Measurements from ENCODE around the gene FAAP20. TPM values are rescaled to one million over a fixed set of nuclear protein-coding genes. Genes with fewer than 3 reads are reported as not detected.

FAAP20 gene
- total and polyA plus RNA-seq, 2 donors (not counting 3 experiments of a cell fraction or from before 2014, with no cell fraction given): 31.5 to 62.6 TPM

DNA sequence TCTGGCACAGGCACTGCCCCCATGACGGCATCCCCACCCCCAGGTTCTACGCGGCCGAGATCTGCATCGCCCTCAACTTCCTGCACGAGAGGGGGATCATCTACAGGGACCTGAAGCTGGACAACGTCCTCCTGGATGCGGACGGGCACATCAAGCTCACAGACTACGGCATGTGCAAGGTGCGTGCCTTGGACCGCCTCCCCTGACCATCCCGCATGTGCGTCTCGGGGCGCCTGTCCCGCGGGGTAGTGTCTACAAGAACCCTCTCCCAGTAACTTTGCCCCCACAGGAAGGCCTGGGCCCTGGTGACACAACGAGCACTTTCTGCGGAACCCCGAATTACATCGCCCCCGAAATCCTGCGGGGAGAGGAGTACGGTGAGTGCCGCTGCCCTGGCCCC, 22.6 kb downstream of the FAAP20 start:
- Histone ChIP-seq H3K9me1 (replicated peaks; ENCODE audit: control insufficient read depth, extremely low read depth, insufficient read depth, low read length) (no peaks in the 10 kb centered on the region), H3K36me3 (ENCODE audit: control insufficient read depth in 2 of 2, extremely low read depth in 1 of 2, insufficient read depth in 2 of 2, low read length in 2 of 2) (no peaks in the 10 kb centered on the region), H3K4me3 (replicated peaks in 1 of 3; ENCODE audit: insufficient read depth in 1 of 3, low read depth in 1 of 3, low read length in 3 of 3) (no peak overlapping the region), H3K9me3 (replicated peaks; ENCODE audit: control insufficient read depth, insufficient read depth, low read length) (no peaks in the 10 kb centered on the region), H3K27me3 (ENCODE audit: control insufficient read depth in 2 of 2, insufficient read depth in 2 of 2, low read length in 2 of 2) (no peaks in the 10 kb centered on the region), H3K79me2 (ENCODE audit: control insufficient read depth, insufficient read depth, low read length) (no peaks in the 10 kb centered on the region), H2AFZ (ENCODE audit: low read depth, low read length) (no peak overlapping the region), H4K20me1 (replicated peaks; ENCODE audit: control insufficient read depth, extremely low read depth, insufficient read depth, low read length) (no peaks in the 10 kb centered on the region), H3K4me1 (ENCODE audit: control insufficient read depth, extremely low read depth, insufficient read depth, low read length) (no peaks in the 10 kb centered on the region), H3K9ac (replicated peaks; ENCODE audit: extremely low read depth, insufficient read depth, low read length) (no peak overlapping the region), H3K4me2 (ENCODE audit: insufficient read depth, low read length) (no peak overlapping the region), H3K27ac (ENCODE audit: insufficient read depth, low read depth, low read length) (no peak overlapping the region)
- intact Hi-C loops (cut with micrococcal nuclease): no loop called here
- TF ChIP-seq POLR2A (IDR thresholded peaks at IDR 0.05; ENCODE audit: low read depth, low read length) (no peak), JUN (IDR thresholded peaks at IDR 0.05; ENCODE audit: borderline replicate concordance, insufficient read depth, insufficient read length, low read depth) (no peak)
- ChIA-PET POLR2A (no interaction called here), CTCF (no interaction called here)
- FAIRE-seq (no peak), DNase-seq (ENCODE audit: low read depth, low spot score) (no peak)
- dilution Hi-C loops (cut with MboI; ENCODE audit: extremely low pct_ligation_motif_present, low sequenced_read_pairs): no loop called here
- BruUV-seq (replicated peaks): no TSS peak

GRCh38 chr1:2170211-2170610, 24.4 kb downstream of the FAAP20 start:
- intact Hi-C loops (cut with micrococcal nuclease): no loop called here
- Histone ChIP-seq H3K9ac (replicated peaks; ENCODE audit: extremely low read depth, insufficient read depth, low read length) (no peak overlapping the region), H2AFZ (ENCODE audit: low read depth, low read length) (no peak overlapping the region), H3K4me2 (ENCODE audit: insufficient read depth, low read length) (no peak overlapping the region), H3K79me2 (ENCODE audit: control insufficient read depth, insufficient read depth, low read length) (no peaks in the 10 kb centered on the region), H3K27ac (ENCODE audit: insufficient read depth, low read depth, low read length) (no peak overlapping the region), H3K9me3 (replicated peaks; ENCODE audit: control insufficient read depth, insufficient read depth, low read length) (no peaks in the 10 kb centered on the region), H3K4me1 (ENCODE audit: control insufficient read depth, extremely low read depth, insufficient read depth, low read length) (no peaks in the 10 kb centered on the region), H3K4me3 (replicated peaks in 1 of 3; ENCODE audit: insufficient read depth in 1 of 3, low read depth in 1 of 3, low read length in 3 of 3) (no peak overlapping the region), H4K20me1 (replicated peaks; ENCODE audit: control insufficient read depth, extremely low read depth, insufficient read depth, low read length) (no peaks in the 10 kb centered on the region), H3K36me3 (ENCODE audit: control insufficient read depth in 2 of 2, extremely low read depth in 1 of 2, insufficient read depth in 2 of 2, low read length in 2 of 2) (no peaks in the 10 kb centered on the region), H3K9me1 (replicated peaks; ENCODE audit: control insufficient read depth, extremely low read depth, insufficient read depth, low read length) (no peaks in the 10 kb centered on the region), H3K27me3 (ENCODE audit: control insufficient read depth in 2 of 2, insufficient read depth in 2 of 2, low read length in 2 of 2) (no peaks in the 10 kb centered on the region)
- no TSS peak for BruUV-seq (replicated peaks)
- dilution Hi-C loops (cut with MboI; ENCODE audit: extremely low pct_ligation_motif_present, low sequenced_read_pairs): no loop called here
- FAIRE-seq (no peak), DNase-seq (ENCODE audit: low read depth, low spot score) (no peak)
- CTCF ChIA-PET: no interaction called here
- TF ChIP-seq MYC (IDR thresholded peaks at IDR 0.05; ENCODE audit: low read depth, low read length): no peak
- no peak for TF ChIP-seq GATA2 (IDR thresholded peaks at IDR 0.05; ENCODE audit: insufficient read depth, insufficient read length, low read depth, low read length)
- TF ChIP-seq POLR2A (IDR thresholded peaks at IDR 0.05; ENCODE audit: low read depth, low read length): no peak
- TF ChIP-seq, protein P1, sequence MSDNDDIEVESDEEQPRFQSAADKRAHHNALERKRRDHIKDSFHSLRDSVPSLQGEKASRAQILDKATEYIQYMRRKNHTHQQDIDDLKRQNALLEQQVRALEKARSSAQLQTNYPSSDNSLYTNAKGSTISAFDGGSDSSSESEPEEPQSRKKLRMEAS (IDR thresholded peaks at IDR 0.05; ENCODE audit: insufficient read depth, insufficient read length): no peak
- no peak for TF ChIP-seq POLR2AphosphoS5 (IDR thresholded peaks at IDR 0.05; ENCODE audit: insufficient read depth, low read depth, low read length)
- no peak for TF ChIP-seq EZH2 (IDR thresholded peaks at IDR 0.05; ENCODE audit: borderline replicate concordance, low read depth, low read length, severe bottlenecking)
- TF ChIP-seq FOS (IDR thresholded peaks at IDR 0.05; ENCODE audit: borderline replicate concordance, insufficient read depth, low read length): no peak
- no peak for TF ChIP-seq CTCF (IDR thresholded peaks at IDR 0.05; ENCODE audit: extremely low read depth in 1 of 2, insufficient read depth in 1 of 2, low read depth in 1 of 2, low read length in 2 of 2)
- TF ChIP-seq JUN (IDR thresholded peaks at IDR 0.05; ENCODE audit: borderline replicate concordance, insufficient read depth, insufficient read length, low read depth): no peak
- POLR2A ChIA-PET: no interaction called here
